ENCODE data around the gene SFXN2.

GRCh38 chr10:102745157-102745556 is 30.7 kb downstream of the SFXN2 start:
- no peak for TF ChIP-seq TAF1 (IDR thresholded peaks at IDR 0.05; ENCODE audit: borderline replicate concordance, low read depth, low read length)
- no peak for TF ChIP-seq POLR2A (IDR thresholded peaks at IDR 0.05; ENCODE audit: low read depth, low read length)
- no peak for TF ChIP-seq POLR2AphosphoS5 (IDR thresholded peaks at IDR 0.05; ENCODE audit: low read depth, low read length)

Measured in GM12892 (cell line).